ENCODE data around the gene MYO5B.

DNA sequence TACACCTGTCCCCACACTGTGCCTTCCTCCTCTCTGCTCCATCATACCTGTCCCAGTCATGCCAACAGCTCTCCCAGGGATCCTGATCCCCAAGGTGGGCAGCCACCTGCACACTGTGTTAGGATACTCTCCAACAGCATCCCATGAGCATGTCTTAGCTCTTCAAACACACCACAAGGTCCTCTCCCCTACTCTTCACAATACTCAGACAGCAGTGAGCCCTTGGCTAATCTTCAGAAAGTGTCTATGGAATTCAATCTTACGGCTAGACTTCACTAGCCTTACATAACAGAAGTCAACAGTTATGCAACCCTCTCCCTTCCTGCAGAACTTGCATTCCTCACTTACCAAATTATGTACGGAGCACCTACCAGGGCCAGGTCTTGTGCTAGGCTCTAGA, 79.9 kb downstream of the MYO5B start:
- TF ChIP-seq CTCF (IDR thresholded peaks at IDR 0.05) (no peak), EZH2phosphoT487 (IDR thresholded peaks at IDR 0.05) (no peak), EZH2 (IDR thresholded peaks at IDR 0.05) (no peak)
